ENCODE measurements around the gene AMDHD2.

AMDHD2 gene

DNA sequence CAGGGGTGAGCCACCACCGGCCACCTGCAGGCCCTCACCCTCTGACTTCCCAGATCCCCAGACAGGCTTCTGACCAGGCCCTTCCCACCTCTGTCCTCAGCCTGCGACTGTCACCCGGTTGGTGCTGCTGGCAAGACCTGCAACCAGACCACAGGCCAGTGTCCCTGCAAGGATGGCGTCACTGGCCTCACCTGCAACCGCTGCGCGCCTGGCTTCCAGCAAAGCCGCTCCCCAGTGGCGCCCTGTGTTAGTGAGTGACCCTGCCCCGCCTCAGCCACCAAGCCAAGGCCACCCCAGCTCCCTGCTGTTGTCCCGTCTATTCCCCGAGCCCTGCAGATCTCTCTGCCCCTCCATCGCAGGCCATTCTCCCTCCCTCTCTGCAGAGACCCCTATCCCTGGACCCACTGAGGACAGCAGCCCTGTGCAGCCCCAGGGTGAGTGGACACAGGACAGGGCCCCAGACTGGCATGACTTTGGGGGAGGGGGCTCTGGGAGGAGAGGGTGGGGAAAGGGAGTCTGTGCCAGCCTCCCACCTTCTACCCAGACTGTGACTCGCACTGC lies 47.2 kb upstream of the AMDHD2 start:
- peak; percentile 31 for DNase-seq (ENCODE audit: low read depth)
- peak overlapping the region; percentile 44 for H3K4me3 ChIP-seq (ENCODE audit: low read depth, low read length)
- TF ChIP-seq, protein P1, sequence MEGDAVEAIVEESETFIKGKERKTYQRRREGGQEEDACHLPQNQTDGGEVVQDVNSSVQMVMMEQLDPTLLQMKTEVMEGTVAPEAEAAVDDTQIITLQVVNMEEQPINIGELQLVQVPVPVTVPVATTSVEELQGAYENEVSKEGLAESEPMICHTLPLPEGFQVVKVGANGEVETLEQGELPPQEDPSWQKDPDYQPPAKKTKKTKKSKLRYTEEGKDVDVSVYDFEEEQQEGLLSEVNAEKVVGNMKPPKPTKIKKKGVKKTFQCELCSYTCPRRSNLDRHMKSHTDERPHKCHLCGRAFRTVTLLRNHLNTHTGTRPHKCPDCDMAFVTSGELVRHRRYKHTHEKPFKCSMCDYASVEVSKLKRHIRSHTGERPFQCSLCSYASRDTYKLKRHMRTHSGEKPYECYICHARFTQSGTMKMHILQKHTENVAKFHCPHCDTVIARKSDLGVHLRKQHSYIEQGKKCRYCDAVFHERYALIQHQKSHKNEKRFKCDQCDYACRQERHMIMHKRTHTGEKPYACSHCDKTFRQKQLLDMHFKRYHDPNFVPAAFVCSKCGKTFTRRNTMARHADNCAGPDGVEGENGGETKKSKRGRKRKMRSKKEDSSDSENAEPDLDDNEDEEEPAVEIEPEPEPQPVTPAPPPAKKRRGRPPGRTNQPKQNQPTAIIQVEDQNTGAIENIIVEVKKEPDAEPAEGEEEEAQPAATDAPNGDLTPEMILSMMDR (IDR thresholded peaks at IDR 0.05; ENCODE audit: low read depth, low read length): no peak
- TF ChIP-seq POLR2A (IDR thresholded peaks at IDR 0.05; ENCODE audit: extremely low read depth, insufficient read length): no peak
- TF ChIP-seq MYC (IDR thresholded peaks at IDR 0.05; ENCODE audit: low read depth, low read length): no peak
- TF ChIP-seq MAX (IDR thresholded peaks at IDR 0.05; ENCODE audit: low read depth, low read length): no peak

DNA sequence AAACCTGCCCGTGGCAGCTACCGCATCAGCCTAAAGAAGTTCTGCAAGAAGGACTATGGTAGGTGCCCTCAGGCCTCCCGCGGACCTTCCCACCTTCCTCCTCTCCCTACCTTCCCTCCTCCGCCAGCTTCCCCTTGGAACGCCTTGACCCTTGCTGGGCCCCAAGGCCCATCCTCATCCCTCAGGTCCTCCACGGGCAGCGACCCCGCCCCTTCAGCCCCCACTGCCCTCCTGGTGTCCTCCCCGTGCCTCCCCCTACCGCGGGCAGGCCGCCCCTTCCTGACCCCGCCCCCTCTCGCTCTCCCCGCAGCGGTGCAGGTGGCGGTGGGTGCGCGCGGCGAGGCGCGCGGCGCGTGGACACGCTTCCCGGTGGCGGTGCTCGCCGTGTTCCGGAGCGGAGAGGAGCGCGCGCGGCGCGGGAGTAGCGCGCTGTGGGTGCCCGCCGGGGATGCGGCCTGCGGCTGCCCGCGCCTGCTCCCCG lies 46.7 kb upstream of the AMDHD2 start:
- TF ChIP-seq, protein P1 (IDR thresholded peaks at IDR 0.05; ENCODE audit: low read depth, low read length): no peak
- TF ChIP-seq MYC (IDR thresholded peaks at IDR 0.05; ENCODE audit: low read depth, low read length) (no peak), MAX (IDR thresholded peaks at IDR 0.05; ENCODE audit: low read depth, low read length) (no peak), POLR2A (IDR thresholded peaks at IDR 0.05; ENCODE audit: extremely low read depth, insufficient read length) (no peak)
- peak; percentile 79 for DNase-seq (ENCODE audit: low read depth)
- peak overlapping the region; percentile 44 for H3K4me3 ChIP-seq (ENCODE audit: low read depth, low read length)

DNA sequence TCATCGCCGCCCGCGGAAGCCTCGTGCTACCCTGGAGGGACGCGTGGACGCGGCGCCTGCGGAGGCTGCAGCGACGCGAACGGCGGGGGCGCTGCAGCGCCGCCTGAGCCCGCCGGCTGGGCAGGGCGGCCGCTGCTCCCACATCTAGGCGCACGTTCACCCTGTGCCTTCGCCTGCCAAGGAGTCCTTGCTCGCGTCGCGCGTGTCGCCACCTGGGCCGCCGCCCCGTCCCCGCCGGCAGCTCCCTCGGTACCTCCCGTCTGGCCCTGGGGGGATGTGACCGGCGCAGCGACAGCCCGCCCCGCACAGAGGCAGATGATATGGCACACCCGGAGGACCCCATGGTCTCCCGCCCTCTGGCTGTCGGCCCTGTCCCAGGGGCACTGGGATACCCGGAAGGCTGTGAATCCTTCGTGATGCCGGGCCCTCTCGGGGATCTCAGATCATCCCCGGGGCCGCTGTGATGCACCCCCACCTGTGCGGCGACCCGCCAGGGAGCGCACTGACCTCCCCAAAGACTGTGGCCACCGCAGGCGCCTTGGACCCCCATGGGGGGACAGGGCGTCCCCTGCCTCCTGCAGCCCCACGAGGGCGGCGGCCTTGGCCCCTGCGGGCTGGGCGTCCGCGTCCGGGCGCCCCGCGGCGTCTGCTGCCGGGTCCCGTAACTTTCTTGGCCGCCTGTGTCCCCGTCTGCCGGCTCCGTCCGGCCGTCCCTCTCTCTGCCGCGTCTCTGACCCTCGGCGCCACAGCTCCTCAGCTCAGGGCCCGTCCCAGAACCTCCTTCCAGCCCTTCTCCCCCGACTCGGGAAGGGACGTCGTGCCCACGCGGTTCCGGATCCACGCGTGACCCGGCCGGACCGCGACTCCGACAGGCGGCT lies 45.9 kb upstream of the AMDHD2 start:
- TF ChIP-seq POLR2A (IDR thresholded peaks at IDR 0.05; ENCODE audit: extremely low read depth, insufficient read length) (no peak), MYC (IDR thresholded peaks at IDR 0.05; ENCODE audit: low read depth, low read length) (peak; percentile 94), MAX (IDR thresholded peaks at IDR 0.05; ENCODE audit: low read depth, low read length) (peak; percentile 64; the same call in 1 of the 2 replicates)
- TF ChIP-seq, protein P1 (IDR thresholded peaks at IDR 0.05; ENCODE audit: low read depth, low read length): peak; percentile 22
- DNase-seq (ENCODE audit: low read depth): peak; percentile 74
- peak overlapping the region; percentile 72 for H3K4me3 ChIP-seq (ENCODE audit: low read depth, low read length)

DNA sequence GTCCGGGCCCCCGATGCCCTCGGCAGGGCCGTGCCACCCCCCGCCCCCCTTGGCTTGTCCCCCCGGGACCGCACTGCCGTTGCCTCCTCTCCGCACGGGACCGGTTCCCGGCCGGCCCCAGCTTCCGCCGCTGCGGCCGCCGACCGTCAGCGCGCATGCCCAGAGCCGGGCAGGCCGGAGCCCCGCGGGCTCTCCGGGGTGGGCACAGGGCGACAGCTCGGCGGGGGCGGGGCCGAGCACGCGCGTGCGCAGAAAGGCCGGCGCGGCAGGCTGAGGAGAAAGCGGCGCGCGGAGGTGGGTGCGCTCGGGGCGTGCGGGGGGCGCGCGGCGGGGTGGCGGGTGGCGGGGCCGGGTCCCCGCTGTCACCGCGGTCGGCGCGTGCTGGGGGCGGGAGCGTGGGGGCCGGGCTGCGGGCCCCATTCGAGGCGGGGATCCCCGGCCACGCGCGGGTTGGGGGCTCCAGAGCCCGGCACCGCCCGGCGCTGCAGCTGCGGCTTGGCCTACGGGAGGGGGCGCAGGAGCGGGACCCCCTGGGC lies 45.2 kb upstream of the AMDHD2 start, which contains the start of gene TBC1D24:
Gene TBC1D24, plus strand, starts transcription at position 251 of the 536 bp plus-strand sequence. CDS start 21,022 bp downstream, outside the sequence.
- peak; percentile 47 for TF ChIP-seq MYC (IDR thresholded peaks at IDR 0.05; ENCODE audit: low read depth, low read length)
- TF ChIP-seq MAX (IDR thresholded peaks at IDR 0.05; ENCODE audit: low read depth, low read length): no peak; the same call in 1 of the 2 replicates
- TF ChIP-seq POLR2A (IDR thresholded peaks at IDR 0.05; ENCODE audit: extremely low read depth, insufficient read length): peak; percentile 78
- TF ChIP-seq, protein P1 (IDR thresholded peaks at IDR 0.05; ENCODE audit: low read depth, low read length): no peak
- peak; percentile 88 for DNase-seq (ENCODE audit: low read depth)
- H3K4me3 ChIP-seq (ENCODE audit: low read depth, low read length): peak within 1 kb of the TSS; percentile 72

GRCh38 chr16:2475413-2476344 lies 44.5 kb upstream of the AMDHD2 start:
- DNase-seq (ENCODE audit: low read depth): peak; percentile 81

More at GRCh38 chr16:2475413-2476344, 44.5 kb upstream of the AMDHD2 start:
- H3K4me3 ChIP-seq (ENCODE audit: low read depth, low read length): peak overlapping the region; percentile 61
- TF ChIP-seq, protein P1 (IDR thresholded peaks at IDR 0.05; ENCODE audit: low read depth, low read length): no peak
- TF ChIP-seq MYC (IDR thresholded peaks at IDR 0.05; ENCODE audit: low read depth, low read length): 0 out of 2 replicates have a peak, but pooled peaks have one; percentile 11
